ENCODE results near the gene GCH1.
"Not testable (repeated sequence)": the region's sequence is repeated elsewhere in the genome, so short reads cannot be mapped to it uniquely, and the experiment has no call there.

The GCH1 gene

DNA sequence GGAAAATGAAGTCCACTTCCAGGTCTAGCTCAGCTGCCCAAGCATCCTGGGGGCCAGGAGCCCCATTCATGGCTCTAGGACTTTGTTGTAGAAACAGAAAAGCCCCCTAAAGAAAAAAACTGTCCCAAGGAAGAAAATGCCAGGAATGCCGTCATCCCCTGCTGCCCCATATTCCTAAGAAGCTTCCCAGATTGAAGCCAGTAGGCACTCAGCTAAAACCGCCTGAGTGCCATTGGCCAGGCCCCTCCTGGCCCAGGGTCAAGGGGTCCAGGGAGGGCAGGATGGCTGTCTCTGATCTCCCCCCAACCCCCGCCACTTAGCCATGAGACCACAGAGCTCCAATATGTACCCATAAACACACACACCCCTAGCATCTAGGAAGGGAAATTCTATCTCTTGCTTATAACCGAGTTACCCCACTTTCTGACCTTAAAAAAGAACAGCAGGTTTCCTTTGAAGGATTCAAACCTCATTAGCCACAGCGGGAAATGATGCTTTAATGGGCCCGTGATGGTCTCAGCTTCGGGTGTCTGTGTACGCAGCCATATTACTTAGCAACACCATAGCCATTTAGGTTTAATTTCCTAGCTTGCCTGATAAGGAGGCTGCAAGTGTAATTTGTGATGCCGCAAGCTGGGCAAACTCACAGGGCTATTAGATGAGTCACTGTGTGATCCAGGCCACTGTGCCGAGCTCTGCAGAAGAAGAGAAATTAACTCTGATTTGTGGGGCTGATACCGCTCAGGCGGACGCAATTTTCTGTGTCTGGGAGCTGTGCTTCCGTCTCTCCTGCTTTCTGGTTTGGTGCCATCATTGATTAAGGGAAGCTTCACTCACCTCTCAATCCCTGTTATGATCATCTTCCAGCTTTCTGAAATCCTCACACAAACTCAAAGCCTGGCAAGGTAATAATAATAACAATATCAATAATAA lies 84.2 kb downstream of the GCH1 start:
- no peak for DNase-seq (ENCODE audit: low spot score)

DNA sequence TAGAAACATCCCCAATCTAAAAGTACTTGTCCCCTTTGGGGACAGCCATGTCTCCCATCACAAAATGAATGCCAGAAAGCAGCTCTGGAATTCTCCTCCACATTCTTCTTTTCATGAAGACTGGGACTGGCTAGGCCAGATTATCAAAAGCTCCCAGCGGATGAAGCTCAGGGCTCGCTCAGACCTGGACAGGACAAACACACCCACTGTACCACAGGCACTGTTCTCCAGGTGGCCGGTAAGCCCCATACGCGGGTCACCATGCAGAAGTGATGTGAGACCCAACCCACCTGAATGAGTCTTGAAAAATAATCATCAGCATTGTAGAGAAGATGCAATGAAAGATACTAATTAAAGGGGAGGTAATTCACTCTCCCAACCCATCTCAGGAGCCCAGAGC lies 85.1 kb downstream of the GCH1 start:
- no peak for DNase-seq (ENCODE audit: low spot score)

DNA sequence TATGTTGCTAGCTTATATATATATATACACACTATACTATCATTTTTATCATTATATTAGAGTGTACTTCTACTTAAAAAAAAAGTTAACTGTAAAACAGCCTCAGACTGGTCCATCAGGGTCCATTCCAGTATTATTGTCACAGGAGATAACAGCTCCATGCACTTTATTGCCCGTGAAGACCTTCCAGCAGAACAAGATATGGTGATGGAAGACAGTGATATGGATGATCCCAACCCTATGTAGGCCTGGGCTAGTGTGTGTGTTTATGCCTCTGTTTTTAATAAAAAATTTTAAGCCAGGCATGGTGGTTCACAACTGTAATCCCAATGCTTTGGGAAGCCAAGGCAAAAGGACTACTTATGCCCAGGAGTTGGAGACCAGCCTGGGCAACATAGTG lies 86.2 kb downstream of the GCH1 start:
- DNase-seq (ENCODE audit: low spot score): no peak

DNA sequence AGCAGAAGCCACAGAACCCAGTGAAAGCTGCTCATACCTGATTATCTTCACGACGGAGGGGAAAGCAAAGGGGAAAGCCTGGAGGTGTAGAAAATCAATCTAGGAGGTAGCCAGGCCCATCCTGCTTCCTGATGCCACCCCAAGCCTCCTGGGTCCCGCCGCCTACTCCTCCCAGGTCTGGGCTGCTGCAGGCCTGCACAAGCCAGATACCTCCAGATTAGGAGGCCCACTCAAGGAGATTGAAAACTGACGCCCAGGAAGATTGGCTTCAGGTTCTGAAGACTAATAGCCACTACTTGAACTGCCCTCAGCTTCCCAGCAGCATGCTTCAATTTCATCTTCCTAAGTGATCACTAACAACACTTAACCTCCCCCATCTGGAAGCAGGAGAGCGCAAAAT lies 87.1 kb downstream of the GCH1 start:
- no peak for DNase-seq (ENCODE audit: low spot score)

DNA sequence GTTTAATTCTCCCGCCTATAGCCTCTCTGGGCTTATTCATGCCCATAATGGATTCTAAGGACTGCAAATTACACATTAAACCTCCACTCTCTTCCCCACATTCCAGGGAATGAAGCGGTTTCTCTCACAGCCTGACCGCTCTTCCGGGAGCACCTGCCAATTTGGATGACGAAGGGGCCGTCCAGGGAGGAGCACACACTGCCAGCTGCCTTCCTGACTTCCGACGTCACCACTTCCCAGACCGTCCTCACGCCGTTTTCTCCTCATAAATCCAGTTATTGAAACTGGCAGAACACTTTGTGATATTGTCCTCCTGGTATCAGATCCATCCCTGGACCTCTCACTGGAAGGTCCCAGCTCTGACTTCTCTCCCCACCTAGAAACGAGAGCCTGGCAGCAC lies 87.6 kb downstream of the GCH1 start:
- no peak for DNase-seq (ENCODE audit: low spot score)

DNA sequence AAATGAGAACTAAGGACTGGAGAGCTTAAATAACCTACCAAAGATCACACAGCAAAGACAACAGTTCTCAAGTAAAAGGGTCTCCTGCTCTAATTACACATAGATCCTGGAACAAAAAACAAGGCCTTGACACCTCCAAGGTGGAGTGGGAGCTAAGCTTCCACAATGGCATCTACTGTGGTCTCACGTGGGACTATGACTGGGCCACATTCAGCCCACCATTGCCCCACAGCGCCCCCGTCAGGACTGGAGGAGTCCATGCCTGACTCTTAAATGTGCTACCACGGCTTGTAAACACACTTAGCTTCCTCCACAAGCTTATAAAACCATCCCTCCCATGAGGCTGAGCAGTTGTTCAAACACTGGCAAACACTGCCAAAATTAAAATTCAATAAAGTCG lies 88.5 kb downstream of the GCH1 start:
- DNase-seq (ENCODE audit: low spot score): no peak

DNA sequence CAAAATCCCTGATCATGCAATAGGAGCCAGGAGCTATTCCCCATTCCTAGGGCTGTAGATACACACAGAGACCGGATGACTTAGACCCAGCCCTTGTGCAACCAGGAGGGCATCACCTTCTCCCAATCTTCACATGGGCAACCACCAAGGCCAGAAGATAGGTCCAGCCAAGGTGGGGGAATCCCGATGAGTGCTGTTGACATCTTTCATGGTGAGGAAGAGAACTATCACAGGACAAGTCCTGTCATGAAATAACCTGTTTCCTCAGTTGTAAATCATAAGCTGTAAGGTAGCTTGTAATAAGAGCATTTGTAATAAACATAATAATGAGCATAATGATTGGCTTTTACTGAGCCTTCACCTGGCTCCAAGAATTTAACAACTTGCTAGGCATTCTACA lies 89.5 kb downstream of the GCH1 start:
- no peak for DNase-seq (ENCODE audit: low spot score)

DNA sequence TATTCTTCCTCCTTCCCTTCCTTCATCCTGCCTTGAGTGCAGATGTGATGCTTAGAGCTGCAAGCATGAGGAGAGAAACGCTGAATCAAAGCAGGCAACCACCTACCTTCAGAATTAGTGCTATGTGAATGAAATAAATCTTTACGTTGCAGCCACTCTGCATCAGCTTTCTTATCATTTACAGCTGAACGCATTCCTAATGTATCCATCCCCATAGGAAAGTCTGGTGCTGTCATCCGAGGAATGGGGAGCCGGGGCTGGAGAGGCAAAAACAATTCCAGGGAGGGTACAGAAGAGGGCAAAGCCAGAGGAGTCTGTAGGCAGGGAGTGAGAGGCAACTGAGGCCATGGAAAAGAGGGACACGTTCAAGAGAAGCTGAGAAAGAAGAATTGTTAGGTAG lies 90.0 kb downstream of the GCH1 start:
- no peak for DNase-seq (ENCODE audit: low spot score)

DNA sequence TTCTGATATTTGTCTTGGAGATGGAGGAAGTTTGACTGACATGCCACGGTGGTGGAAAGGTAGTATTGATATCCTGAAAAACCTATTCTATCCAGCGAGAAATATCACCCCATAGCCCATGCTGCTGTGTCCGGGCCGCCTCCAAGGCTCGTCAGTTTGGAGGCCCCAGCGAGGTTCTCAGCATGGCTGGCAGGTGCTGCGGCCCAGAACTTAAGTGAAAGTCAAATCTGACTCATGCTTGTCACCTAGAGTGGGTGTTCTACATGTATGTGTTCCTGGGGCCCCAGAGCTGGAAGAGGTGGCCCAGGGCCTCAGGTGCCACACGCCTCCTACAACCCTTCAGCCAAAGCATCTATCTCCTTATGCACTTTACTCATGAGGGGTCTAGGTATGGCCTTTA lies 92.9 kb downstream of the GCH1 start:
- peak; percentile 37 for DNase-seq (ENCODE audit: low spot score)

DNA sequence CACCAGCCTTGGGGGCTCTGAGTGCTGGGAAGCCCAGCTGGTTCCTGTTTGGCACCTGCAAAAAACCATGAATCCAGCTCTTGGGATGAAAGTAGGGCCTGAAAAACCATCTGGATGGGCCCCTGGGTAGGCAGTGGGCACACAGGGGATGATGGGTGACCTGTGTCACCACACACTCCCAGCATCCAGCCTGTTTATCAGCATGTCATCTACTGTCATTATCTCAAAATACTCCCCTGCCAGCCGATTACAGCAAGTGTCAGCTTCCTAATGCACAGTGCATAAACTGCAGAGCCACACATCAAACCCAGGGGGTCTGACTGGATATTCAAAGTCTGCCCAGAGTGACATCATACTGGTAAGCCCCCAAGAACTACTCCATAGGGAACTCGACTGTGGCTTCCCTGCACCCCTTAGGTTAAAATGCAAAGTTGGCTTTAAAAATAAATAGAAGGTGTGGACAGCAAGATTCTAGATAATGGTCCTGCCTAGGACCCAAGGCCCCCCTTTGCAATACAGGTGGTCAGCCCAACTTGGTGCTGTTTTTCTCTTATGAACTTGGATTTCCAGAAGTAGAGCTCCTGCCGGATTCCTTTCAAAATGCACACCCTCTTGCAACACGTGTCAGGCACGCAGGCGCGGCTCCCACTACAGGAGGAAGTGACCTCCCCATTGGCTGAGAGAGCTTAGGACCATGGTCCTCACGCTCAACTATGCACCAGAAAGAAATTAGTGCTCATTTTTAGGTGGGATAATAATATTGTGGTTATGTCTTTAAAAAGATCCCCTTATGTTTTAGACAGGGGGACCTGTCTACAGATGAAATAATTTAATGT lies 94.1 kb downstream of the GCH1 start:
- DNase-seq (ENCODE audit: low spot score): peak; percentile 23

DNA sequence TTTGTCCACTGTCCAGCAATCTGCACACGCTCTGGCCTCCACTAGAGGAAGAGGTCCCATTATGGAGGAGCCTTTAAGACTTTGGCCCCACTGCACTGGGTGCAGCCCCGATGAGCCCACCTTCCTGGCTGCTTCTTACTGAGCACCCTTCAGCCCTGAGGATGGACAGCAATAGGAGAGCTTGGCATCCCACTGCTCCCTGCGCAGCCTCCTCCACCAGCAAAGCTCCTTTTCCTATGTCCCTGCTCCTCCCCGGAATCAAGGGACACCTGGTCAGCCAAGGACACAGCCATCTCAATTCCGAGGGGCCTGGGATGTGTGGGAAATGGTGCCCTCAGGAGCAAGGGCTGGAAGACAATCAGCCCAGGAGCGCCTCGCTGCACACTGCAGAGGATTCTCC lies 94.7 kb downstream of the GCH1 start:
- DNase-seq (ENCODE audit: low spot score): peak; percentile 32

DNA sequence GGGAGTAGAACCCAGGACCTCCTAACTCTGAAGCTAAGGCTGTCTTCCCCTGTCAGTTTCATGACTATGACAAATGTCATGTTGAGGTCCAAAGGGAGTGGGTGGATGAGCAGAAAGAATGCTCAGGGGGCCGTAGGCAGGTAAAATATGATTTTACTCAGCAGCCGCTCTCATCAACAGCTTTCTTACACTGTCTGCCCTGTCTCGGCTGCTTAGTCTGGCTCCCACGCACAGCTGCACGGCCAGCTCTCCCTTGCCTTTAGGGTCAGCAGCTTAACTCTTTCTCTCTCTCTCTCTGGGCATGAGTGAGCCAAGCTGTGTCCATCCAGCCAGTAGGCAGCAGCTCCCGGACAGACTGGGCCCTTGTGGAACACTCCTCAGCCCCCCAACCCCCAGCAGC lies 95.2 kb downstream of the GCH1 start:
- DNase-seq (ENCODE audit: low spot score): peak; percentile 28

DNA sequence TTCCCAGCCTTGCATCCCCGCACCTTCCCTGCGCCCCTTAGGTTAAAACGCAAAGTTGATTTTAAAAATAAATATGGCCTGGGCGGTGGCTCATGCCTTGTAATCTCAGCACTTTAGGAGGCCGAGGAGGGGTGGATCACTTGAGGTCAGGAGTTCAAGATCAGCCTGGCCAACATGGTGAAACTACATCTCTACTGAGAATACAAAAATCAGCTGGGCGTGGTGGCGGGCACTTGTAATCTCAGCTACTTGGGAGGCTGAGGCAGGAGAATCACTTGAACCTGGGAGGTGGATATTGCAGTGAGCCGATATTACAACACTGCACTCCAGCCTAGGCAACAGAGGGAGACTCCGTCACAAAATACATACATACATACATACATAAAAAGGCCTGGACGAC lies 96.0 kb downstream of the GCH1 start:
- DNase-seq (ENCODE audit: low spot score): peak; percentile 32

DNA sequence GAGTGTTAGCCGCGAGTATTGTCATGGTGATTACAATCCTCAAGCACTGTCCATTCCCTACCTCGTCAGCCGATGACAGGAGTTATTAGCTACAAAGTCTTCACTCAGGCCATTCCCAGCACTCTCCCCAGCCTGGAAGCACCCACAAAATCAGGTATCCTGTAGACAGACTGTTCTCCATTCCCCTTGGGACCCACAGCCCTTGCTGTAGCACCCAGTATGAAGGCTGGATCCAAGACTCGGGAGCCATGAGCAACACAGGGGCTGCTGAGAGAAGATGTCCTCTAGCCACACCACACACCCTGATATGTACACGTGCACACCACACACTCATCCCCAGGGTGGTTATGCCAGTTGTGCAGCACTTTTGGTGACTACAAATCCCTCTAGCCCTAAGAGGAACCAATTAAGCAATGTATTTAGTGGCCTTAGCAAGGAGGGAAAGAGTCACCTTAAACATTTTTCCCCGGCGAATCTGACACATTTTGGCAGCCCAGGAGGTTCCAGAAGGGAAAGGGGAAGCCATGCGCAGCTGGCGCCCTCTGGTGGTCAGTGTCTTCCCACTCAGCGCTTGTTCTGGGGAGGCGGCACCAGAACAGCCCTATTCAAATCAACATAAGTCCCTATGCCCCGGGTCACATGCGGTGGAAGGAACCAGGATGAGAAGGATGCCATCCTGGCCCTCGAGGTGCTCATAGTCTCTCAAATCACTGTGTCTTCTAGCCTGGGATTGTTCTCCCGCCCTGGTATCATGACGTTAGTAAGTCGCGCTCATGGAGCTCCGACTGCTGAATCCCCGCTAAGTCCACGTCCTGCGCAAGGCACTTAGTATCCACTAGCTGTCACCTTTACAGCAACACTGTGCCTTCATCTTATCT lies 96.9 kb downstream of the GCH1 start:
- peak; percentile 89 for DNase-seq (ENCODE audit: low spot score)

DNA sequence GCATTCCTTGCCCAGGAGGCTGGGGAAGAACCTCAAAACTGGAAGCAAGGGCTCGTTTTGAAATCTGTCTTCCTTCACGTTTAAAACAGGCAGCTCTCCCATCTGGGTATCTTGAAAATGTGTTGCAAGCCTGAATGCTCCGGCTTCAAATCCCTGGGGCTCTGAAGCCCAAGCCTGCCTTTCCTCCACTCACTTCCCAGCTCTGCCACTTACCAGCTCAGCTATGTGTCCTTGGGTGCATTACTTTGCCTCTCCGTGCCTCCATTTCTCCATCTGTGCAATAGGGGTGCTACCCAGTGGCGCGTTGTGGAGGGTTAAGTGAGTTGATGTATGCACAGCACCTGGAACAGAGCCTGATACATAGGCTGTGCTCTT lies 97.6 kb downstream of the GCH1 start:
- DNase-seq (ENCODE audit: low spot score): no peak

DNA sequence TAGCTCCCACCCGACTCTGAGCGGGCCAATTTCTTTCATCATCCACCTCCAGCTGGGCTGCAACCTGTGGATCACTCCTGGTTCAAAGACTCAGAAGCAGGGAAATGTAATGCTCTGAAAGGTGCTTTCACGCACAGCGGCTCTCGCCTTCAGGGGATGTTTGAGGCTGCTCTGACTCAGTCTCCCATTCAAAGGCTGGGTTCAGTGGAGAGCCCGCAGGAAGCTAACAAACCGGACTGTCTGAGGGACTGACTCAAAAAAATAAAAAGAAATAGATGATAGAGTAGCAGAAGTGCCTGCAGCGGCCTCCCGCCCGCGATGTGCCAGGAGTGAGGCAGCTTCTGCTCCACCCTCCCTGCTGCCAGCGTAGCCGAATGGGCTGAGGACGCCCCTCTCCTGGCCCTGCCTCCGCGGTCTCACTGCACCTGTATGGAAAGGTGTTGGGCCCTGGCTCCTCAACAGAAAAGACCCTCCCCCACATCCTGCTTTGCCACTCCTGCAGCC lies 98.0 kb downstream of the GCH1 start:
- peak; percentile 46 for DNase-seq (ENCODE audit: low spot score)

DNA sequence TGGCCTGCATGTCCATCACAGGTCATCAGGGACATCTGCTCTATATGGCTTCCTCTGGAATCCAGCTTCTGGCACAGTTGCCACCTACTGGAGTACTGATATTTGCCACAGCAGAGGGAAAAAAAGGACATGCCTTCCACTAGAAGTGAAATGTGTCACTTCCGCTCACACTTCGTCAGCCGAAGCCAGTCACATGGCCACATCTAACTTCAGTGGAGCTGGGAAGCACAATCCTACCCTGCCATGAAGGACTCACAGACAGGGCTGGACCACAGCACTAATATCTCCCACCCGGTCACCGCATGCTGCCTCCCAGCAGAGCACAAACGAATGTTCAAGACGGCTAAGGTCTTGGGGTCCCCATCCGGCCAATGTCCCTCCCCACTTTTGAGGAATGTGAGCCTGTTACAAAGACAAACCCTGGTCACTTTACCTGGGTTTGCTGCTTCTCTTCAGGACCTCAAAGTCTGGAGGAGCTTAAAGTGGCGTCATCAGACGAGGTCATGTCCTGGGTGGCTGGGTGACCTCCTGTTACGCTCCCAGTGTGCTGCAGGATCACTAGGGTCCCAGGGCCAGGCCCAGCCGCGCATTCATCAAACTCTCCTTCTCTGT lies 98.6 kb downstream of the GCH1 start:
- peak; percentile 36 for DNase-seq (ENCODE audit: low spot score)

DNA sequence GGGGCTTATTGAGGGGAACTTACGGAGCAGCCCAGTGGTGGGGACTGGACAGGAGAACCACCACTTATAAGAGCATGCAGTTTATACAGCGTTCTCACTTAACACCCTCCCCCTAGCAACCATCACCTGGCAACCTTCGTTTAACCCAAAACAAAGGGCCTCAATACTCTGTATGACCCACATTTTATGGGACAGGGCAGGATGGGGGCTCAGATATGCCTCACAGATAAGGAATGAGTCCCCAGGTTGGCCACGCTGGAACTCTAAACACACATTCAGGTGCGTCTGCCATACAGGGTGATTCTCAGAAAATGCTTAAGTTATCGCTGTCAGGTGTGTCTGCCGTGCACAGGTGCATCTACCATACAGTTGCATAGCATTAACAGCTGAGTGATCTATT lies 99.2 kb downstream of the GCH1 start:
- no peak for DNase-seq (ENCODE audit: low spot score)

DNA sequence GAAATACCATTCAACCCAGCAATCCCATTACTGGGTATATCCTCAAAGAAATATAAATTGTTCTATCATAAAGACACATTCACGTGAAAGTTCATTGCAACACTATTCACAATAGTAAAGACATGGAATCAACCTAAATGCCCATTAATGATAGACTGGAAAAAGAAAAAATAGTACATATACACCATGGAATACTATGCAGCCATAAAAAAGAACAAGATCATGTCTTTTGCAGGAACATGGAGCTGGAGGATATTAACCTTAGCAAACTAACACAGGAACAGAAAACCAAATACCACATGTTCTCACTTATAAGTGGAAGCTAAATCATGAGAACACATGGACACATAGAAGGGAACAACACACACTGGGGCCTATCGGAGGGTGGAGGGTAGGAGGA lies 101.1 kb downstream of the GCH1 start:
- not testable (repeated sequence) for DNase-seq (ENCODE audit: low spot score)

DNA sequence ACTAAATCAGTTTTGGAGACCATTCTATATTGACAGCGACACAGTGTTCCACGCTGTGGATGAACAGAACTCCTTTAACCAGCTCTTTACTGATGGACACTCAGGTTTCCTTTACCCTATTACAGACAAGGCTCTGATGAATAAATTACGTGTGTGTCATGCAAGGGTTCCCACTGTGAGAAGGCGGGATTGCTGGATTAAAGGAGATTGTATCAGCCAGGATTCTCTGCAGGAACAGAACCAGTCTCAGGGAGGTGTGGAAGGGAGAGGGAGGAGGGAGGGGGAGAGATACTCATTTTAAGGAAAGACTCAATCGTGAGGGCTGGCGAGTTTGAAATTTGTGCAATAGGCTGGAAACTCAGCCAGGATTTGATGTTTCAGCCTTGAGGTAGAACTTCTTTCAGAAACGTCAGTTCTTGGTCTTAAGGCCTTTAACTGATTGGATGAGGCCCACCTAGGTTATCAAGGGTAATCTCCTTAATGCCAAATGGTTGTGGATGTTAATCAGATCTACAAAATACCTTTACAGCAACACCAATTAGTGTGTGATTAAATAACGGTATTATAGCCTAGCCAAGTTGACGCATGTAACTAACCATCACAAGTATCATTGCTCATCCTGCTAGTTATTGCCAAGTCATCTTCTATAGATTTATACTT lies 104.0 kb downstream of the GCH1 start:
- no peak for DNase-seq (ENCODE audit: low spot score)

DNA sequence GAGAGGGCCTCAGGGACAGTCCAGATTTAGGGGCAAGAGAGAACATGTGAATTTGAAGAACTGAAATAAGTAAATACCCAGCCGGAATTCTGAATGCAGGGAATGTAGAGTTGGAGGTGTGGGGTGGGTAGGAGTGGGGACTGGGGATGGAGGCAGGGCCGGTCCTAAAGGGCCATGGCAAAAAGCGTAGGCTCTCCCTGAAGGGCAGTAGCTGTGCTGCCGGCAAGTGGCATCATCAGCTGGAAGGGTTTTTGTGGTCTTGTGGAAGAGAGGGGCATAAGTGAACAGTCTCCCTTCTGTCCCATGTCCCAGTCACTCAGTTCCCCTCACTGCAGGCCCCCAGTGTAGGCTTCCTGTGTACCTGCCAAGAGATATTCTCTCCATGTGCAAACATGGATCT lies 104.6 kb downstream of the GCH1 start:
- no peak for DNase-seq (ENCODE audit: low spot score)

Measured in ecto neural progenitor cell (in vitro differentiated cells).